GM18499 (cell line): ENCODE measurements around the gene VEZT.
"Not testable (repeated sequence)": the region's sequence is repeated elsewhere in the genome, so short reads cannot be mapped to it uniquely, and the experiment has no call there.

ENCODE experiments used
- ATAC-seq: cut with Tn5 transposase; IDR thresholded peaks from one replicate; pipeline ENCODE4 v1.9.1; 2021; ENCODE audit warnings: moderate number of reproducible peaks; ENCODE audit not compliant: insufficient read depth, unreplicated experiment

VEZT gene

DNA sequence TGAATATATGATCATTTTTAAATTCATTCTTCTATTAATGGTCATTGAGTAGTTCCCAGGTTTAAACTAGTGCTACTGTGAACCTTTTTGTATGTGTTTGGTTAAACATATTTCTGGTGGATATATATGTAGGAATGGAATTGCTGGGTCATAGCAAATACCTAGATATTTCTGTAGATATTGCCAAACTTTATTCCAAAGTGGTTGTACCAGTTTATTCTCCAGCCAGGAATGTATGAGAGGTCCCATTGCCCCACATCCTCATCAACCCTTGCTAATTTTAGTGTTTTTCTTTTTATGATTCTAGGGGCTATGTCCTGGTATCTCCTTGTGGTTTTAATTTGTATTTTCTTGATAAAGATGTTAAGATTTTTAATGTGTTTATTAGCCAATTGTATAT is 3.1 kb downstream of the VEZT start:
- ATAC-seq: no peak

DNA sequence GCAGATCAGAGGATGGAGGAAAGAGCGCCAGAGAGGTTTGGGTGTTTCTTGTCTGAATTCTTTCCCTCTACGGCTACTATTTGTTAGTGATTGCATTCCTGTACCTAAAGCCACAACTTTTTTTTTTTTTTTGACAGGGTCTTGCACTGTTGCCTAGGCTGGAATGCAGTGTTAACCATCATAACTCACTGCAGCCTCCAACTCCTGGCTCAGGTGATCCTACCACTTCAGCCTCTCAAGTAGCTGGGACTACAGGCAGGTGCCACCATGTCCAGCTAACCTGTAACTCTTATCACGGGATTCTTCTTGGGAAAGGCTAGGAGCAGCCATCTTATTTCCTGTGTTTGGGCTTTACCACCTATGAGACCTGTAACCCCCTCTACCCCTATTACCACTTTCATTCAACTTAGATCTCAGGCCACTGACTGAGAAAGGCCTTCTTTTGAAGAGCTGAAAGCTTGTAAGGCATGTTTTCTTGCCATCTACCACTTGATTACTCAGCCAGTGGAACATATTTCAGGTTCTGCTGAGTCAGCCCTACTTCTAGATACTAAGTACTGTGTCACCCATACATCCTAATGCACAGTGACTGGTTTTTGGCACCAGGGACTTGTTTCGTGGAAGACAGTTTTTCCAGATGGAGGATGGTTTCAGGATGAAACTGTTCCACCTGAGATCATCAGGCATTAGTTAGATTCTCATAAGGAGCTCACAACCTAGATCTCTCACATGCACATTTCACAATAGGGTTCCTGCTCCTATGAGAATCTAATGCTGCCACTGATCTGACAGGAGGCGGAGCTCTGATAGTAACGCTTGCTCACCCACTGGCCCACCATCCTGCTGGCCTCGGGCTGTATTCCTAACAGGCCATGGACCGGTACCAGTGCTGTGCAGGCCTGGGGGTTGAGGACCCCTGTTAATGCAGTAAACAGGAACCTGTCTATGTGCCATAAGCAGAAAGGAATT is 6.9 kb downstream of the VEZT start:
- no peak for ATAC-seq

DNA sequence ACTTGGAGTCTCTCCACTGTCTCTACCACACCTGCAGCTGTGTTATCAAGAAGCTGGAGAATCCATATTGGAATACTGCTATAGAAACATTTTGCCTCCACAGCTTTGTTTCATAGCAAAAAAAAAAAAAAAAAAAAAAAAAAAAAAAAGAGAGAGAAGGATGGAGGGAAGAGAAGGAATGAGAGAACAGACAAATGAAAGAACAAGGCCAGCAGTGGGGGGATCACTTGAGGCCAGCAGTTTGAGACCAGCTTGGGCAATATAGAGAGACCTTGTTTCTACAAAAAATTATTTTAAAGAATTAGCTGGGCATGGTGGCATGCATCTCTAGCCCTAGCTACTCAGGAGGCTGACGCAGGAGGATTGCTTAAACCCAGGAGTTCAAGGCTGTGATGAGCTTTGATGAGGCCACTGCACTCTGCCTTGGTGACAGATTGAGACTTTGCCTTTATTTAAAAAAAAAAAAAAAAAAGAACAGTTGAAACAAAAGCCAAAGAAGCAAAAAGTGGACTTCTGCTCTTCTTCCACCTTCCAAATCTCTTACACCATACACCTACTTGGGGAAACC is 8.1 kb downstream of the VEZT start:
- ATAC-seq: no peak

DNA sequence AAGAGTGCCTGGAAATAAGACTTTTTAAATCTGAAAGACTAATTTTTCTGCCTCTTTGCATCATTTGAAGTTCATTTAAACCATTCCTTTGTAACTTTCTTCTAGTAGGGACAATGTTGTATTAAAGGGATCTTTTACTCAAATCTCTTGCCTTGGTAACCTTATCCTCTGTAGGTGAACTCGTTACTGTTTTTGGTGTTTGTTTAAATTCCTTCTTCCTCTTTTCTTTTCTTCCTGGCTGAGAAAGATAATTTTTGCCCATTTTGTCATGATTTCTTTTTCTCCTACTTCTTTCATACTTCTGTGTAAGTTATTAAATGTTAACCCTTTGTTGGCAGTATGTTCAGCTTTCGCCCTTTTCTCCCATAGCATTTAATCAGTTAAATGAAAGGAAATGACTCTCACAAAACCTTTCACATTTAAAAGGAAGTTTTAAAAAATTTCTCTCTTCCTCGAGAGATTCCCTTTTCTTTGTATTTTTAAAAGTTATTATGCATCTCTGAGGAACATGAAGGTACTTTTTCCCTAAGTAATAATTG is 10.3 kb downstream of the VEZT start:
- ATAC-seq: no peak

DNA sequence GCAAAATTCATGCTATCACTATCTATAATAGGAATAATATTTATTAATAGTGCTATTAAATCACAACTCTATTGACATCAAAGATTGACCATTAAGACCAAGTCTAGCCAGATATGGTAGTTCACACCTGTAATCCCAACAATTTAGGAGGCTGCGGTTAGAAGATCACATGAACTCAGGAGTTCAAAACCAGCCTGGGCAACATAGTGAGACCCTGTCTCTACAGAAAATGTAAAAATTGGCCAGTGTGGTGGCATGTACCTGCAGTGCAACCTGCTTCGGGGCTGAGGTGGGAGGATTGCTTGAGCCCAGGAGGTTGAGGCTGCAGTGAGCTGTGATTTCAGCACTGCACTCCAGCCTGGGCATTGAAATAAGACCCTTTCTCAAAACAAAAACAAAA is 11.0 kb downstream of the VEZT start:
- no peak for ATAC-seq

DNA sequence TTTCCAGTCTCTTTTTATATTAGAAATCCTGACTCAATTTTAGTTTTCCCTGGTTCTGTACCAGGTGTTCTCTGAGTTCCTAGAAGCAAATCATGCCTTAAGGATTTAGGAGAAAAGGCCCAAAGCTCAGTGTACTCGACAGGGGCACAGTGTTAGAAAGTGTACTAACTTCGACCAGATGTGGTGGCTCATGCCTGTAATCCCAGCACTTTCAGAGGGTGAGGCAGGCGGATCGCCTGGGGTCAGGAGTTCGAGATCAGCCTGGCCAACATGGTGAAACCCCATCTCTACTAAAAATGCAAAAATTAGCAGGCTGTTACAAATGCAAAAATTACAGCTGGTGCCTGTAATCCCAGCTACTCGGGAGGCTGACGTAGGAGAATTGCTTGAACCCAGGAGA is 12.0 kb downstream of the VEZT start:
- ATAC-seq: no peak

DNA sequence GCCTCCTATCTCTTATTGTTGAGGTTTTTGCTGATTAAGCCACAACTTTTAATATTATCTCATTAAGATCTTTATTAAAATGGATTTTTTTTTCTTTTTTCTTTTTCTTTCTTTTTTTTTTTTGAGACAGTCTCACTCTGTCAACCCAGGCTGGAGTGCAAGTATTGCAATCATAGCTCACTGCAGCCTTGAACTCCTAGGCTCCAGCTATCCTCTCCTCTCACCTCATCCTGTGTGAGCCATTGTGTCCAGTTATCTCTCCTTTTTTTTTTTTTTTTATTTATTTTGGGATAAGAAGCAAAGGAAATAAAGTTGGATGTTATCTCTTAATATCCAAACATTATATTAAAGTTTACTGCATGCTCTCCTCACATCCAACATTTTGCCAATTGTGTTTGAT is 12.7 kb downstream of the VEZT start:
- no peak for ATAC-seq

DNA sequence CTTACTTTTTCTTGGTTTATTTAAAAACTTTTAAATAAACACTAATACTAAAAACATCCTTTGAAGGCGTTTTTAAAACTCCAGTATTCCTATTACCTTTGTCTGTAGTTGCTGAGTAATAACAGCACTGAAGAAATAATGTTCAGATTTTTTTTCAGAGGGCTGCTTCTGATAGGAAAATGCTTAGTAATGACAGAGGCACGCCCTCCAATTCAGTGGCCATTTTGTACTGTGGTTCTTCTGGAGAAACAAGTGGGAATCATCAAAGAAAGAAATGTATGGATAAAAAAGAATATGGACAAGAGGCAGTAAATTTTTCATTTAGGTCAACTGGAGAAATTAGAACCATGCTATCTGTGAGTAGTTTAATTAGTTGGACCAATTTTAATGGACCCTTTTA is 13.6 kb downstream of the VEZT start:
- ATAC-seq: no peak

DNA sequence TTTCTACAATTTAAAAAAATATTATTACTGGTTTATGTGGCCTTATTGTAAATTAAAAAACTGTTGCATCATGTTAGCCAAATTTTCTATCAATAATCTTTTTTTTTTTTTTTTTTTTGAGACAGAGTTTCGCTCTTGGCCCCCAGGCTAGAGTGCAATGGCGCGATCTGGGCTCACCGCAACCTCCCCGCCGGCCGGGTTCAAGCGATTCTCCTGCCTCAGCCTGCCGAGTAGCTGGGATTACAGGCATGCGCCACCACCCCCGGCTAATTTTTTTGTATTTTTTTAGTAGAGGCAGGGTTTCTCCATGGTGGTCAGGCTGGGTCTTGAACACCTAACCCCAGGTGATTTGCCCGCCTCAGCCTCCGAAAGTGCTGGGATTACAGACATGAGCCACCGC is 16.6 kb downstream of the VEZT start:
- not testable (repeated sequence) for ATAC-seq

DNA sequence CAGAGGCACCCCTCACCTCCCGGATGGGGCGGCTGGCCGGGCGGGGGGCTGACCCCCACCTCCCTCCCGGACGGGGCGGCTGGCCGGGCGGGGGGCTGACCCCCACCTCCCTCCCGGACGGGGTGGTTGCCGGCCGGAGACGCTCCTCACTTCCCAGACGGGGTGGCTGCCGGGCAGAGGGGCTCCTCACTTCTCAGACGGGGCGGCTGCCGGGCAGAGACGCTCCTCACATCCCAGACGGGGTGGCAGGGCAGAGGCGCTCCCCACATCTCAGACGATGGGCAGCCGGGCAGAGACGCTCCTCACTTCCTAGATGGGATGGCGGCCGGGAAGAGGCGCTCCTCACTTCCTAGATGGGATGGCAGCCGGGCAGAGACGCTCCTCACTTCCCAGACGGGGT is 18.0 kb downstream of the VEZT start:
- ATAC-seq: not testable (repeated sequence)

DNA sequence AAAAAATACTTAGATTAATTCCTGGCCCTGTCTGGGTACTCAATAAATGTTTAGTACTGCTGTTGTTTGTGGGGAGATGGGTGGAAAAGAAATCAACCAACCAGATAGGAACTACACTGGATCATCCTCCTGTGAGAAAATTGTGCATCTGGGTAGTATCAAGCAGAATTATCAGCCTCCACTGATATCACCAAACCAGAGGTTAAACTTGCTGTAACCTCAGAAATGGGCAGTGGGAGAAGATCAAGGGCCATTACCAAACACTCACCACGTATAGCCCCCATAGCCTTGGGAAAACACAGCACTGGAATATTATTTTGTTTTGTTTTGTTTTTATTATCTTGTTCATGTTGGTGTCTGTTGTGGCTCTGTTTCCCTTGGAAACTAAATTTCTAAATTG is 19.7 kb downstream of the VEZT start:
- no peak for ATAC-seq

DNA sequence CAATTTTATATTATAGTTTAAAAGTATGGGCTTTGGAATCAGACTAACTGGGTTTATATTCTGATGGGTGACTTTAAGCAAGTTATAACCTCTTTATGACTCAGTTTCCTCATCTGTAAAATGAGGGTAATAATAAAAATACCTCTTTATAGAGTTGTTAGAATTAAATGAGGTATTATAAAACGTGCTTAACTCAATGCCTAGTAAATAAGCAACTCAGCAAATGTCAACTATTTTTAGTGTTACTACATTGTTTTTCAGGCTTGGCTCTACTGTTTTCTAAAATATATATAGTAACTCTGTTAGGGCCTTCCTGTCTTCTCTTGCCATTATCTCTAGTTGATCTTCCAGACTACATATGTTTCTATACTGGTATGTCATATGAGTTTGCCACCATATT is 20.5 kb downstream of the VEZT start:
- no peak for ATAC-seq

DNA sequence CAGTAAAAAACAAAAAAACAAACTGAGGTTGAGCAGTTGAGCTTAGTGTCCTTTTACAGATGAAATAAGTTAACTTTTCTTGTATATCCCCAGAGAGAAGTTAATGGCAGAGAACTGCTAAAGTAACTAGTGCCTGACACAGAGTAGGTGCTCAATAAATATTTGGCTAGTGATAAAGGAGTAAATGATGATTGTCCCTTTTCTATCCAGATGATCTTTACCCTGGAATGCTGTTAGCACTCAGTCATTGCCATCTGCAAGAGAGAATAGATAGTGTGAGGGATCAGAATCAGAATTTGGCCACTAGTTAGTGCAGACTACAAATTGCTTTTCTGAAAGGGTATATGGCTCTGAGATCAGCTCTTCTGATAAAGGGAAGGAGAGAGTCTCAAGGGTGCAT is 21.6 kb downstream of the VEZT start:
- no peak for ATAC-seq

DNA sequence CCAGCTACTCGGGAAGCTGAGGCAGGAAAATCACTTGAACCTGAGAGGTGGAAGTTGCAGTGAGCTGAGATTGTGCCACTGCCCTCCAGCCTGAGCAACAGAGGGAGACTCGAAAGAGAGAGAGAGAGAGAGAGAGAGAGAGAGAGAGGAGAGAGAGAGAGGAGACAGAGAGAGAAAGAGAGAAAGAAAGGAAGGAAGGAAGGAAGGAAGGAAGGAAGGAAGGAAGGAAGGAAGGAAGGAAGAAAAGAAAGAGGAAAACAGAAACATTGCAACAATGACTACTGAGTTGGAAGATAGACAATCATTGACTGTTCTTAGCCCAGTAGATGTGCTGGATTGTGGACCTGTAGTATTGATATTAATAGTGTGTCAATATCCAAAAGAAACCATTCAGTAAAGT is 22.2 kb downstream of the VEZT start:
- not testable (repeated sequence) for ATAC-seq

DNA sequence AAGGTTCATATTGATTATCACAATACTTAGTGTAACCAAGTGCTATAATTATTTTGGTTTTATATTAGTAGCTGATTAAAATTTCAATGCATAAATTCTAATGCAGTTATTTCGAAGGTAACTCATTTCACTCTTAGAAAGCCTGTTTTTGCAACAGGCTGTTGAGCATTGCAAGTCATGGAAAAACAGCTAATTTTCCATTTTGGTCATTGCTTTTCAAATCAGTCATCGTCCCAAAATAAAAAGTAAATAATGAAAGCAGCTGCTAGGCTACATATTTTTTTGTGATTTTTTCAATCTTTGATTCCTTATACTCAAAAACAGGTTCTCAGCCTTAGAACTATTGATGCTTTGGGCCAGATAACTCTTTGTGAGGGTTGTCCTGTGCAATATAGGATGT is 22.9 kb downstream of the VEZT start:
- no peak for ATAC-seq

DNA sequence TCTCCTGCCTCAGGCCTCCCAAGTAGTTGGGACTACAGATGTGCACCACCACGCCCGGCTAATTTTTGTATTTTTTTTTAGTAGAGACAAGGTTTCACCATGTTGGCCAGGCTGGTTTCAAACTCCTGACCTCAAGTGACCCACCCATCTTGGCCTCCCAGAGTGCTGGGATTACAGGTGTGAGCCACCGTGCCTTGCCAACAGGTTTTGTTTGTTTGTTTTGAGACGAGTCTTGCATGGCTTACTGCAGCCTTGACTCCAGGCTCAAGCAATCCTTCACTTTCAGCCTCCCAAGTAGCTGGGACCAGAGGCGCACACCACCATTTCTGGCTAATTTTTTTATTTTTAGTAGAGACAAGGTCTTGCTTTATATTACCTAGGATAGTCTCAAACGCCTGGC is 23.5 kb downstream of the VEZT start:
- ATAC-seq: not testable (repeated sequence)

DNA sequence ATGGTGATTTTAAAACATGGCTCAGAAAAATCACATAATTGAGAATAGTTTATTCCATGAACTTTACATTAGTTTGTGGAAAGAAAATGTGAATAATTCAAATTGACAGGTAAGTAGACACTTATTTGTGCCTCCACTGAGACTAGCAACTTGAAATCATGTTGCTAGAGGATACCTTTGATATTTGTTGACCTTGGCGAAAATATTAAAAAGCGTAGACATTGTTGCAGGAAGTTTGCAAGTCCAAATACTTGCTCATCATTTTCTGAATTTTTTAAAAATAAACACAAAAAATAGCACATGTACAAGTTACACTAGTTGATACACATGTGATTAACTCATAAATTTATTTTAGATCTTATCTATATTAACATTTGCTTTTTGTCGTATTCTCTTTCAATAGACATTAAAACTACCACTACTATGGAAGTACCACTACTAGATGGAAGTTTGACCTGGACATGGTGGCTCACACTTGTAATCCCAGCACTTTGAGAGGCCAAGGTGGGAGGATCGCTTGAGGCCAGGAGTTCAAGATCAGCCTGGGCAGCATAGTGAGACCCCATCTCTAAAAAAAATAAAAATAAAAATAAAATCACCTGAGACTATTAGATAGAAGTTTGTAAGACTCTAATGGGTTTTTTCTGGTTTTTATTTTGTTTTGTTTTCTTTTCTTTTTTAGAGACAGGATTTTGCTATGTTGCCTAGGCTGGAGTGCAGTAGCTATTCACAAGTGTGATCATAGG is 24.3 kb downstream of the VEZT start:
- no peak for ATAC-seq

DNA sequence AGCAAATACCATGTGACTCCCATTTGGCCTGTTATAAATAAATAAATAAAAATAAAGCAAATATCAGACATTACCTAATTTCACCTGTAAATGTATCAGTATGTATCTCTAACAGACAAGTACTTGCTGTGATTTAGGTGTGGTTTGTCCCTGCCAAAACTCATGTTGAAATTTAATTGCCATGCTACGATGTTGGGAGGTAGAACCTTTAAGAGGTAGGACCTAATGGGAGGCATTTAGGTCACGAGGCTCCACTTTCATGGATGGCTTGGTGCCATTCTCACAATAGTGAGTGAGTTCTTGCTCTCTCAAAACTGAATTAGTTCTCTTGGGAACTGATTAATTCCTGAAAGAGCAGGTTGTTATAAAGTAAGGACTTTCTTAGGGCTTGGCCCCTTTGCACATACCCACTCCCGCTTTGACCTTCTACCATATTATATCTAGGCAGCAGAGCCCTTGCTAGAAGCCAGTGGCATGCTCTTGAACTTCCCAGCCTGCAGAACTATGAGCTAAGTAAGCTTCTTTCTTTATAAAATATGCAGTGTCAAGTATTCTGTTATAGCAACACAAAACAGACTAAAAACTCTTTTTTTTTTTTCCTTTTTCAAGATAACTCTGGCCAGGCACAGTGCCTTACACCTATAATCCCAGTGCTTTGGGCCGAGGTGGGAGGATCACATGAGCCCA is 26.0 kb downstream of the VEZT start:
- ATAC-seq: no peak

DNA sequence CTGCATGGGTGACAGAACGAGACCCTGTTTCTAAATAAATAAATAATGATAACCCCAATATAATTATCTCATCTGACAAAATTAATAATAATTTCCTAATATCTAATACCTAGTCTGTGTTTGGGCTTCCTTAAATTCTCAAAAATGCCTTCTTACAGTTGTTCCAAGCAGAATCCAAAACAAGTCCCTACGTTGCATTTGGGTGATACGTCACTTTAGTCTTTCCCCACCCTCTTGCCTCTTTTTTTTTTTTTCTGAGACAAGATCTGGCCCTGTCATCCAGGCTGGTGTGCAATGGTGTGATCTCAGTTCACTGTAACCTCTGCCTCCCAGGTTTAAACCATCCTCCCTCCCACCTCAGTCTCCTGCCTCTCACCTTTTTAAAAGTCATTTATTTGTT is 26.7 kb downstream of the VEZT start:
- no peak for ATAC-seq

DNA sequence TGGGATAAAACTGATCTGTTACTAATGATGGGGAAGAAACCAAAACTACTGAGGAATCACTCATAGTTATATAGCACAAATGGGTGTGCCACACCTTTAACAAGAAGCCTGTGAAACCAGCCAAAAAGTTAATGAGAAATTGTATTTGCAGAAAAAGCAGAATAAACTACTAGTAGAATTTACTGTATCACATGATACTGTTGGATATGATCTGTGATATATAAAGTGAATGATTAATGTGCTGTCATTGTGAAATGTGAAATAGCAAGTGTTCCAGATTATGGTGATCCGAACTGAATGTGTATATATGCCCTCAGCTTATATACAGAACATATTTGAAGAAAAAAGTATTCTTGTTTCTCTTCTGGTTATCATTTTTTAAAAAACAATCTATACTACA is 30.5 kb downstream of the VEZT start:
- ATAC-seq: no peak
